ENCODE data around the gene SLC49A3.
"Not testable (repeated sequence)": the region's sequence is repeated elsewhere in the genome, so short reads cannot be mapped to it uniquely, and the experiment has no call there.

The SLC49A3 gene

DNA sequence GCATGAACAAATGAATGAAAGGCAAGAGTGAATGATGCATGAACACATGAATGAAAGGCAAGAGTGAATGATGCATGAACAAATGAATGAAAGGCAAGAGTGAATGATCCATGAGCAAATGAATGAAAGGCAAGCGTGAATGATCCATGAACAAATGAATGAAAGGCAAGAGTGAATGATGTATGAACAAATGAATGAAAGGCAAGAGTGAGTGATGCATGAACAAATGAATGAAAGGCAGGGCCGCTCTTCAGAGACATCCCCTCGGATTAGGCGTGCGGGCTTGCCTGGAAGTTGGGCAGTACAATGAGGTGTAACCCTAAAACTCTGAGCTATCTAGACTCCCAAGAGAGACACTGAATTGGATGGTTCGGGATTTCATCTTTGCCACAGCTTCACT is 20.4 kb upstream of the SLC49A3 start:
- H3K4me1 ChIP-seq = no peaks in the 10 kb centered on the region
- H3K9me3 ChIP-seq = no peaks in the 10 kb centered on the region
- H3K36me3 ChIP-seq = peaks cover 5% of the 10 kb centered on the region; the same call in 1 of the 2 replicates
- no peak overlapping the region for H3K4me3 ChIP-seq (ENCODE audit: low read depth, low read length)
- TF ChIP-seq, protein P1, sequence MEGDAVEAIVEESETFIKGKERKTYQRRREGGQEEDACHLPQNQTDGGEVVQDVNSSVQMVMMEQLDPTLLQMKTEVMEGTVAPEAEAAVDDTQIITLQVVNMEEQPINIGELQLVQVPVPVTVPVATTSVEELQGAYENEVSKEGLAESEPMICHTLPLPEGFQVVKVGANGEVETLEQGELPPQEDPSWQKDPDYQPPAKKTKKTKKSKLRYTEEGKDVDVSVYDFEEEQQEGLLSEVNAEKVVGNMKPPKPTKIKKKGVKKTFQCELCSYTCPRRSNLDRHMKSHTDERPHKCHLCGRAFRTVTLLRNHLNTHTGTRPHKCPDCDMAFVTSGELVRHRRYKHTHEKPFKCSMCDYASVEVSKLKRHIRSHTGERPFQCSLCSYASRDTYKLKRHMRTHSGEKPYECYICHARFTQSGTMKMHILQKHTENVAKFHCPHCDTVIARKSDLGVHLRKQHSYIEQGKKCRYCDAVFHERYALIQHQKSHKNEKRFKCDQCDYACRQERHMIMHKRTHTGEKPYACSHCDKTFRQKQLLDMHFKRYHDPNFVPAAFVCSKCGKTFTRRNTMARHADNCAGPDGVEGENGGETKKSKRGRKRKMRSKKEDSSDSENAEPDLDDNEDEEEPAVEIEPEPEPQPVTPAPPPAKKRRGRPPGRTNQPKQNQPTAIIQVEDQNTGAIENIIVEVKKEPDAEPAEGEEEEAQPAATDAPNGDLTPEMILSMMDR (IDR thresholded peaks at IDR 0.05; ENCODE audit: low read depth, low read length) = no peak
- no peak for DNase-seq
- no peaks in the 10 kb centered on the region for H3K27me3 ChIP-seq

DNA sequence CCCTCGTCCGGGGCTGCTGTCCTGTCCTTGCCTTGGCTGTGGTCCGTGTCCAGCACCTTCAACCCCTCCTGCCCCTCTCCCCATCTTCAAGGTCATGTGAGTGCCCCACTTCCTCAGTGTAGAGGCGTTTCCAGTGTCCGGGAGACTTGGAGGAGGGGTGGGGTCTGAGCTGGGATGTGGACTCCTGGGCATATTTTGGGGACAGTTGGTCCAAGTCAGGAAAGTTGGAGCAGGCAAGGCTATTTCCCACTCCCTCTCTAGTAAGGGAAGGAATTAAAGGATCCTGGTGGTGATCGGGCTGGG is 19.6 kb upstream of the SLC49A3 start:
- DNase-seq = no peak
- TF ChIP-seq, protein P1 (IDR thresholded peaks at IDR 0.05; ENCODE audit: low read depth, low read length) = no peak
- H3K9me3 ChIP-seq = no peaks in the 10 kb centered on the region
- no peaks in the 10 kb centered on the region for H3K4me1 ChIP-seq
- no peaks in the 10 kb centered on the region for H3K27me3 ChIP-seq
- H3K36me3 ChIP-seq = peaks cover 5% of the 10 kb centered on the region; the same call in 1 of the 2 replicates
- no peak overlapping the region for H3K4me3 ChIP-seq (ENCODE audit: low read depth, low read length)

DNA sequence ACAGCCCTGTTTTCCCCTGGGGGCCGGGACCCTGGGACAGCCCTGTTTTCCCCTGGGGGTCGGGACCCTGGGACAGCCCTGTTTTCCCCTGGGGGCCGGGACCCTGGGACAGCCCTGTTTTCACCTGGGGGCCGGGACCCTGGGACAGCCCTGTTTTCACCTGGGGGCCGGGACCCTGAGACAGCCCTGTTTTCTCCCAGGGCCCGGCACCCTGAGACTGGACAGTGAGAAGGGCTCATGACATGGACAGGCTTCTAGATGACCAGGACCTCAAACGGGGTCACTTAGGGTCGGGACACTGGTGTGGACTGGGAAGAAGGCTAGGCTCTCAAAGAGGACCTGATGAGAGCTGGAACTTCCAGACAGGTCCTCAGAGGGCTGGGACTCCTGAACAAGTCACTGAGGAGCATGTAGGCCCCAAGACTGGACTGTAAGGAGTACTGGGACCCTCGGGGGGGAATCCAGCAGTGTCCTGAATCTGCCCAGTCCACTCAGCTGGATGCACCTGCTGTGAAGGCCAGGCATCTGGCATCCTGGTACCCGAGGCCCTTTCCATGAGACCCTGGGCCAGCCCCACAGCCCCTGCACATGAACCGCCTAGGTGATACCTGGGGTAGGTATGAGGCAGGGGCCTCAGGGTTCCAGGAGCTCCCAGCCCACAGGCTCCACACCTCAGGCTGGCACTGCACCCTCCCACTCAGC is 19.1 kb upstream of the SLC49A3 start:
- Histone ChIP-seq H3K4me1 (no peaks in the 10 kb centered on the region), H3K9me3 (no peaks in the 10 kb centered on the region), H3K27me3 (no peaks in the 10 kb centered on the region), H3K36me3 (peaks cover 5% of the 10 kb centered on the region; the same call in 1 of the 2 replicates), H3K4me3 (ENCODE audit: low read depth, low read length) (no peak overlapping the region)
- no peak for DNase-seq
- TF ChIP-seq, protein P1 (IDR thresholded peaks at IDR 0.05; ENCODE audit: low read depth, low read length) = no peak

DNA sequence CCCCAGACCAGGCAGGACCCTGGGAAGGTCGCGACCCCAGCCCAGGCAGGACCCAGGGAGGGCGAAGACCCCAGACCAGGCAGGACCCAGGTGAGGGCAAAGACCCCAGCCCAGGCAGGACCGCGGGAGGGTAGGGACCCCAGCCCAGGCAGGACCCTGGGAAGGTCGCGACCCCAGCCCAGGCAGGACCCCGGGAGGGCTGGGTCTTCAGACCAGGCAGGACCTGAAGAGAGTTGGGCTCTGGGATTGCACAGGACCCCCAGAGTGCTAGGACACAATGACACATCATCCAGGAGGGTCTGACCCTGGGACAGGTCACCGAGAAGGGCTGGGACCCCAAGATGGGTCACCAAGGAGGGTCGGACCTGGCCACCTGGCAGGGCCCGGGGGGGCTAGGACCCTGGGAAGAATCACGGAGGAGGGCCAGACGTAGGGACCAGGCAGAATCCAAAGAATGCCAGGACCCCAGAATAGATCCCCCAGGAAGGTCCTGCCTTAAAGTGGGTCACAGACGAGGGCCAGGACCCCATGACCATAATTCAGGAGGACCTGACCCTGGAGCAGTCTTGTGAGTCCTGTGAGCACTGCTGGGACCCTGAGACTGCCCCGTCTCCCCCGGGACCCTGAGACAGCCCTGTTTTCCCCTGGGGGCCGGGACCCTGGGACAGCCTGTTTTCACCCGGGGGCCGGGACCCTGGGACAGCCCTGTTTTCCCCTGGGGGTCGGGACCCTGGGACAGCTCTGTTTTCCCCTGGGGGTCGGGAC is 18.1 kb upstream of the SLC49A3 start:
- TF ChIP-seq, protein P1 (IDR thresholded peaks at IDR 0.05; ENCODE audit: low read depth, low read length) = no peak
- Histone ChIP-seq H3K9me3 (no peaks in the 10 kb centered on the region), H3K36me3 (peaks cover 5% of the 10 kb centered on the region; the same call in 1 of the 2 replicates), H3K4me3 (ENCODE audit: low read depth, low read length) (peak overlapping the region; percentile 87), H3K4me1 (no peaks in the 10 kb centered on the region), H3K27me3 (no peaks in the 10 kb centered on the region)
- no peak for DNase-seq

DNA sequence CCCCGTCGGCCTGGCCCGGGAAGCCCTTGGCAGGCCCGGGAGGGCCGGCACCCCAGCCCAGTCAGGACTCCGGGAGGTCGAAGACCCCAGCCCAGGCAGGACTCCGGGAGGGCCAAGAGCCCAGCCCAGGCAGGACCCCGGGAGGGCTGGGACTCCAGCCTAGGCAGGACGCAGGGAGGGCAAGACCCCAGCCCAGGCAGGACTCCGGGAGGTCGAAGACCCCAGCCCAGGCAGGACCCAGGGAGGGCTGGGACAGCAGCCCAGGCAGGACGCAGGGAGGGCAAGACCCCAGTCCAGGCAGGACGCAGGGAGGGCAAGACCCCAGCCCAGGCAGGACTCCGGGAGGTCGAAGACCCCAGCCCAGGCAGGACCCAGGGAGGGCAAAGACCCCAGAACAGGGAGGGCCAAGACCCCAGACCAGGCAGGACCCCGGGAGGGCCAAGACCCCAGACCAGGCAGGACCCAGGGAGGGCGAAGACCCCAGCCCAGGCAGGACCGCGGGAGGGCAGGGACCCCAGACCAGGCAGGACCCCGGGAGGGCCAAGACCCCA is 17.2 kb upstream of the SLC49A3 start:
- H3K4me3 ChIP-seq (ENCODE audit: low read depth, low read length) = peak overlapping the region; percentile 87
- not testable (repeated sequence) for H3K9me3 ChIP-seq, H3K36me3 ChIP-seq, H3K4me1 ChIP-seq, DNase-seq, H3K27me3 ChIP-seq

DNA sequence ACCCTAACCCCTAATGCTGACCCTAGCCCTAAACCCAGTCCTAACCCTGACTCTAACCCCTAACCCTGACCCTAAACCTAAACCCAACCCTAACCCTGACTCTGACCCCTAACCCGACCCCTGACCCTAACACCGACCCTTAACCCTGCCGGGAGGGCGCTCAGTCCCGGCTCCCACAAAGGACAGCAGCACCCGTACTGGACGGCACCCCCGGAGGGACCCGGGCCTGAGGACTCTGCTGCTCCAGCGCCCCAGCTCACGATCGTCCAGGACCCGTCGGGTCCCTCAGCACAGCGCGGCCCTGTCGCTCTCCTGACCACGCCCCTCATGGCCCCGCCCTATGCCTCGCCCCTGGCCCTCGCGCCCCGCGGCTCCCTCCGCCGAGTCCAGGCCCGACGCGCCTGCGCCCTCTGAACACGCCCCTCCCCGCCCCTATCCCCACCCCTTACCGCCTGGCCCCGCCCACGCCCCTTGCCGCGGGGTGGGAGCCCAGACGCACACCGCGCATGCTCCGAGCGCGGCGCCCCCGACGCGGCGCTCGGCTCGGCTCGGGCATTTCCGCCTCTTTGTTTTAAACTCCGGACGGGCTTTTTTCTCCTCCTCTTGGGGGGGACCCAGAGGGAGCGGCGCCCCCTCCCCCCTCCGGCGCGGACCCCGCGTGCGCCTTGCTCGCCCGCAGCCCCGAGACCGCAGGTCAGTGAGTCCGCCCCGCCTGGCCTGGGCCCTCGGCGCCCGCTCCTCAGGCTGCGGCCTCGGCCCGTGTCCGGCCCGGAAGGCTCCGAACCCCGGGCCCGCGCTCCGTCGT is 16.5 kb upstream of the SLC49A3 start, which contains the start of gene PCGF3:
Gene PCGF3 (plus strand): TSS at position 555 of the 805 bp plus-strand sequence. CDS start 27,849 bp downstream, outside the sequence.
- Histone ChIP-seq H3K36me3 (peaks cover 5% of the 10 kb centered on the region; the same call in 1 of the 2 replicates), H3K9me3 (no peaks in the 10 kb centered on the region), H3K27me3 (no peaks in the 10 kb centered on the region), H3K4me1 (no peaks in the 10 kb centered on the region), H3K4me3 (ENCODE audit: low read depth, low read length) (peak within 1 kb of the TSS; percentile 87)
- DNase-seq = peak; percentile 99
- TF ChIP-seq, protein P1 (IDR thresholded peaks at IDR 0.05; ENCODE audit: low read depth, low read length) = no peak

Measured in BE2C (cell line).